Neural cell (in vitro differentiated cells): ENCODE results near the gene AUNIP.

Source experiments
- EZH2 ChIP-seq: fragments of 200-600, 300-800 bp; shearing (Covaris generic), sonication (generic); IDR thresholded peaks from 2 replicates; pipeline ENCODE4 v1.6.1; 2014; ENCODE audit warnings: antibody characterized with exemption, low read length, borderline replicate concordance, mild to moderate bottlenecking; ENCODE audit not compliant: insufficient read depth, poor library complexity, severe bottlenecking
- POLR2AphosphoS5 ChIP-seq: IDR thresholded peaks from 2 replicates; pipeline ENCODE4 v1.6.1; 2012
- RAD21 ChIP-seq: fragments of 450-650 bp; conservative IDR thresholded peaks from 2 replicates; pipeline ENCODE4 v1.6.1; 2014; ENCODE audit warnings: antibody characterized with exemption, mild to moderate bottlenecking, moderate library complexity
- SMC3 ChIP-seq: fragments of 450-650 bp; conservative IDR thresholded peaks from 2 replicates; pipeline ENCODE4 v1.6.1; 2014; ENCODE audit warnings: antibody characterized with exemption, mild to moderate bottlenecking, moderate library complexity; ENCODE audit not compliant: poor library complexity
- TF ChIP-seq, protein P1 (sequence below): fragments of 450-650 bp; IDR thresholded peaks from 2 replicates; pipeline ENCODE4 v1.5.1; 2014; ENCODE audit warnings: antibody characterized with exemption, mild to moderate bottlenecking, moderate library complexity; ENCODE audit not compliant: poor library complexity, severe bottlenecking
- TF ChIP-seq, protein P2 (sequence below): IDR thresholded peaks from 2 replicates; pipeline ENCODE4 v1.6.1; 2012; ENCODE audit warnings: borderline replicate concordance

DNA sequence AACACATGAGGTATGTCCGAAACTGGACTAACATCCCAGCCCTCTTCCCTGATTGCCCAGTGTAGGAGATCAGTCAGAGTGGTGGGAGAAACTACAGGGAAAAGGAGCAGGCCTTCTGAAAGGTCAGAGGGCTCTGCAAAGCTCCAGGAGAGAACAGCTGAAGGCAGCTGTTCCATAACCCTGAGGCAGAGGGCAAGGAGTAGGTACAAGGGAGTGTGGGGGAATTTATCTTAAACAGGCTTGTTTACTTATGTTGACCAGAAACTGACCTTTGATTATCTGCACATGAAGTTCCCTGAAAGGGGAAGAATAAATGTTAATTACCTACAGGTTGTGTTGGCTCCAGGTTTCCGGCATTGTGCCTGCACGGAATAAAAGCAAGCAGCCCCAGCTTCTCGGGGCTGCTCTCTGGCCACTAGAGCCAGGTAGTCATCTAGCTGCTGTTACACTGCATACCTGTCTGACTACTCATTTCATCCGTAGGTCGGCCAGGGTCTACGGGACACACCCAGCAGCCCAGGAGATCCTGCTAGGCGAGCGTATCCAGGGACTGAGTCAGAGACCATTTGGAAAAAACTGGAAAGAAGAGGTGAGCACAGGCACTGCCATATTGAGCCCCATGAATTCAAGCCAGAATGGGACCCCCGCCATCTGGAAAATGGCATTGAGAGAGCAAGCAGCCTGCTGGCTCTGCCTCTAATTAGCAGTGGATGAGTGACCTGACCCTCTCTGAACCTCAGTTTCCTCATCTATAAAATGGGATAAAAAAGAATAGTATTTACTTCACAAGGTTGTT, 31.2 kb upstream of the AUNIP start:
- TF ChIP-seq, protein P1, sequence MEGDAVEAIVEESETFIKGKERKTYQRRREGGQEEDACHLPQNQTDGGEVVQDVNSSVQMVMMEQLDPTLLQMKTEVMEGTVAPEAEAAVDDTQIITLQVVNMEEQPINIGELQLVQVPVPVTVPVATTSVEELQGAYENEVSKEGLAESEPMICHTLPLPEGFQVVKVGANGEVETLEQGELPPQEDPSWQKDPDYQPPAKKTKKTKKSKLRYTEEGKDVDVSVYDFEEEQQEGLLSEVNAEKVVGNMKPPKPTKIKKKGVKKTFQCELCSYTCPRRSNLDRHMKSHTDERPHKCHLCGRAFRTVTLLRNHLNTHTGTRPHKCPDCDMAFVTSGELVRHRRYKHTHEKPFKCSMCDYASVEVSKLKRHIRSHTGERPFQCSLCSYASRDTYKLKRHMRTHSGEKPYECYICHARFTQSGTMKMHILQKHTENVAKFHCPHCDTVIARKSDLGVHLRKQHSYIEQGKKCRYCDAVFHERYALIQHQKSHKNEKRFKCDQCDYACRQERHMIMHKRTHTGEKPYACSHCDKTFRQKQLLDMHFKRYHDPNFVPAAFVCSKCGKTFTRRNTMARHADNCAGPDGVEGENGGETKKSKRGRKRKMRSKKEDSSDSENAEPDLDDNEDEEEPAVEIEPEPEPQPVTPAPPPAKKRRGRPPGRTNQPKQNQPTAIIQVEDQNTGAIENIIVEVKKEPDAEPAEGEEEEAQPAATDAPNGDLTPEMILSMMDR = no peak
- TF ChIP-seq EZH2 (no peak), POLR2AphosphoS5 (no peak), RAD21 (no peak), SMC3 (no peak)
- TF ChIP-seq, protein P2, sequence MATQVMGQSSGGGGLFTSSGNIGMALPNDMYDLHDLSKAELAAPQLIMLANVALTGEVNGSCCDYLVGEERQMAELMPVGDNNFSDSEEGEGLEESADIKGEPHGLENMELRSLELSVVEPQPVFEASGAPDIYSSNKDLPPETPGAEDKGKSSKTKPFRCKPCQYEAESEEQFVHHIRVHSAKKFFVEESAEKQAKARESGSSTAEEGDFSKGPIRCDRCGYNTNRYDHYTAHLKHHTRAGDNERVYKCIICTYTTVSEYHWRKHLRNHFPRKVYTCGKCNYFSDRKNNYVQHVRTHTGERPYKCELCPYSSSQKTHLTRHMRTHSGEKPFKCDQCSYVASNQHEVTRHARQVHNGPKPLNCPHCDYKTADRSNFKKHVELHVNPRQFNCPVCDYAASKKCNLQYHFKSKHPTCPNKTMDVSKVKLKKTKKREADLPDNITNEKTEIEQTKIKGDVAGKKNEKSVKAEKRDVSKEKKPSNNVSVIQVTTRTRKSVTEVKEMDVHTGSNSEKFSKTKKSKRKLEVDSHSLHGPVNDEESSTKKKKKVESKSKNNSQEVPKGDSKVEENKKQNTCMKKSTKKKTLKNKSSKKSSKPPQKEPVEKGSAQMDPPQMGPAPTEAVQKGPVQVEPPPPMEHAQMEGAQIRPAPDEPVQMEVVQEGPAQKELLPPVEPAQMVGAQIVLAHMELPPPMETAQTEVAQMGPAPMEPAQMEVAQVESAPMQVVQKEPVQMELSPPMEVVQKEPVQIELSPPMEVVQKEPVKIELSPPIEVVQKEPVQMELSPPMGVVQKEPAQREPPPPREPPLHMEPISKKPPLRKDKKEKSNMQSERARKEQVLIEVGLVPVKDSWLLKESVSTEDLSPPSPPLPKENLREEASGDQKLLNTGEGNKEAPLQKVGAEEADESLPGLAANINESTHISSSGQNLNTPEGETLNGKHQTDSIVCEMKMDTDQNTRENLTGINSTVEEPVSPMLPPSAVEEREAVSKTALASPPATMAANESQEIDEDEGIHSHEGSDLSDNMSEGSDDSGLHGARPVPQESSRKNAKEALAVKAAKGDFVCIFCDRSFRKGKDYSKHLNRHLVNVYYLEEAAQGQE = no peak
